Natural killer cell (primary cell): ENCODE results near the gene TEX264. TPM values are rescaled to one million over a fixed set of nuclear protein-coding genes. Genes with fewer than 3 reads are reported as not detected.

Experiments used
- ATAC-seq, 3 donors: fragments of 150-1000 bp in 2 of 3; fragments of 200-7000 bp in 1 of 3; cut with Tn5 transposase; 1 replicate in 1 of 3; 2 replicates in 2 of 3; pipeline ENCODE4 v1.10.0; 2021; ENCODE audit warnings: mild to moderate bottlenecking in 2 of 3, moderate library complexity in 2 of 3
- DNase-seq, 2 donors: peaks; one replicate each; pipeline versions ENCODE4 v3.0.0 to v3.0.0-alpha.2; 2013 to 2021; ENCODE audit warnings: mixed read lengths in 1 of 2
- H3K27ac ChIP-seq: one replicate; pipeline ENCODE4 v1.5.1; 2013; ENCODE audit warnings: mild to moderate bottlenecking, low read length
- H3K27me3 ChIP-seq: one replicate; pipeline ENCODE4 v1.6.1; 2013; ENCODE audit warnings: low read length; ENCODE audit not compliant: control insufficient read depth, insufficient read depth
- H3K36me3 ChIP-seq: one replicate; pipeline ENCODE4 v1.6.1; 2013; ENCODE audit warnings: low read length; ENCODE audit not compliant: control insufficient read depth, insufficient read depth
- H3K4me1 ChIP-seq: one replicate; pipeline ENCODE4 v1.6.1; 2013; ENCODE audit warnings: low read length; ENCODE audit not compliant: control insufficient read depth, insufficient read depth
- H3K4me3 ChIP-seq: one replicate; pipeline ENCODE4 v1.5.1; 2013; ENCODE audit warnings: low read length
- H3K9me3 ChIP-seq: one replicate; pipeline ENCODE4 v1.6.1; 2013; ENCODE audit warnings: low read length; ENCODE audit not compliant: control insufficient read depth, insufficient read depth
- H3K27ac Mint-ChIP-seq, 2 donors: one replicate each; pipeline ENCODE4 v1.8.0; 2022; ENCODE audit warnings: mild to moderate bottlenecking in 2 of 2, mixed read lengths in 2 of 2, moderate library complexity in 1 of 2
- H3K27me3 Mint-ChIP-seq, 2 donors: one replicate each; pipeline ENCODE4 v1.8.0; 2022; ENCODE audit warnings: low read depth in 2 of 2, mixed read lengths in 2 of 2
- H3K36me3 Mint-ChIP-seq: one replicate; pipeline ENCODE4 v1.8.0; 2022; ENCODE audit warnings: mixed read lengths
- H3K4me1 Mint-ChIP-seq, 2 donors: one replicate each; pipeline ENCODE4 v1.8.0; 2022; ENCODE audit warnings: mixed read lengths in 2 of 2
- H3K4me3 Mint-ChIP-seq: one replicate; pipeline ENCODE4 v1.8.0; 2022; ENCODE audit warnings: mild to moderate bottlenecking, moderate library complexity, mixed read lengths
- H3K9me3 Mint-ChIP-seq, 2 donors: one replicate each; pipeline ENCODE4 v1.8.0; 2022; ENCODE audit warnings: mixed read lengths in 2 of 2
- CTCF ChIP-seq: fragments of 200-600 bp; IDR thresholded peaks from one replicate; pipeline ENCODE4 v1.8.0; 2022; ENCODE audit warnings: antibody characterized with exemption
- WGBS: methylation state at CpG from one replicate; pipeline ENCODE4 v1.1.7; 2013; ENCODE audit warnings: missing lambda C conversion rate; ENCODE audit not compliant: insufficient coverage; 5-methylcytosine and 5-hydroxymethylcytosine counted together
- intact Hi-C: fragments of 100-400 bp; cut with micrococcal nuclease; formaldehyde crosslinking; loops from one replicate; pipeline ENCODE4 v1.14.2; 2022
- total RNA-seq, 4 donors: library from RNA; stranded (reverse); fragments of 120-200 nt in 1 of 4; gene quantifications; one replicate each; pipeline versions ENCODE4 v1.2.3 to v1.2.4, GENCODE V29; 2013 to 2022

The TEX264 gene
- total RNA-seq, 3 donors from 2014 or later (not counting 1 experiment from before 2014, with no cell fraction given) = 41.1 to 46.8 (median 45.4) TPM

DNA sequence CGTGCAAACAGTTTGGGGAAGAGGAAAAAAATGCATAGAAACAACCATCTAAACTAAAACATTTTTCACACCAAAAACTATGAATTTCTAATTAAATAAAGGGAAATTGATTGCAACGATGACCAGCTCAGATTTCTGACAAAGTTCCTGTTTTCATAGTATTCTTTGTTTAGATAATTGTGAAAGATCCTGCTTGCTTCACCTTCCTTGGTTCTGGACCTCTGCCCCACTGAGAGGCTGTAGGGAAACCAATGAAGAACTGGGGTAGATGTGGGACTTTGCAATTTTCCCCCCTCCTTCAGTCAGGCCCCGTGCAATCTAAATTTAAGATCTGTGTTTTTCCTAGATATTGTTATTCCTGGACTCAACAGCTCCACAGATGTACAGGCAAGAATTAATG is 13.8 kb upstream of the TEX264 start:
- no peaks in the 10 kb centered on the region for H3K4me1 Mint-ChIP-seq
- Histone ChIP-seq H3K27me3 (no peaks in the 10 kb centered on the region), H3K36me3 (peaks cover 47% of the 10 kb centered on the region), H3K4me3 (no peak overlapping the region), H3K9me3 (no peaks in the 10 kb centered on the region), H3K27ac (no peak overlapping the region), H3K4me1 (no peaks in the 10 kb centered on the region)
- H3K27me3 Mint-ChIP-seq = no peaks in the 10 kb centered on the region
- H3K9me3 Mint-ChIP-seq = no peaks in the 10 kb centered on the region
- 88% methylated on average over 1 of the region's 3 CpGs for WGBS
- ATAC-seq (no peak), DNase-seq (no peak)
- no peak overlapping the region for H3K27ac Mint-ChIP-seq
- no peak overlapping the region for H3K4me3 Mint-ChIP-seq
- intact Hi-C loops = no loop called here
- TF ChIP-seq CTCF = no peak
- peaks cover 31% of the 10 kb centered on the region for H3K36me3 Mint-ChIP-seq

DNA sequence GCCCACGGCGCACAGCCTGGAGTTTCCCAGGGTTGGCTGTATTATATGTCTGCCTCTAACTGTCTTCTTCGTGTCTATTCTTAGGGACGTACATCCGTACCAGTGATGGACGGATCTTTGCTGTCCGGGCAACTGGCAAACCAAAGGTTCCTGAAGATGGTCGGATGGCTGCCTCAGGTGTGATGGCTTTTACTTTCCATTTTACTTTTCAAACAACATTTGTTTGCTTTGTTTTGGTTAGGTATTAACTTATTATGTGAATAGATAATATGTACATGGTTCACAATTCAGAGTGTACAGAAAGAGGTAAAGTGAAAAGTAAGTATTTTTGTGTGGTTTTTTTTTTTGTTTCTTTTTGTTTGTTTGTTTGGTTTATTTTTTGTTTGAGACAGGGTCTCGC is 11.1 kb upstream of the TEX264 start:
- Mint-ChIP-seq H3K27ac (no peak overlapping the region), H3K4me1 (no peaks in the 10 kb centered on the region), H3K9me3 (no peaks in the 10 kb centered on the region), H3K4me3 (no peak overlapping the region), H3K27me3 (no peaks in the 10 kb centered on the region), H3K36me3 (peaks cover 39% of the 10 kb centered on the region)
- ATAC-seq (no peak), DNase-seq (no peak)
- intact Hi-C loops = no loop called here
- Histone ChIP-seq H3K27ac (no peak overlapping the region), H3K9me3 (no peaks in the 10 kb centered on the region), H3K4me3 (no peak overlapping the region), H3K4me1 (no peaks in the 10 kb centered on the region), H3K36me3 (peaks cover 55% of the 10 kb centered on the region), H3K27me3 (no peaks in the 10 kb centered on the region)
- WGBS = 96% methylated on average over 9 of the region's 9 CpGs
- no peak for TF ChIP-seq CTCF

- ATAC-seq = no peak
- Mint-ChIP-seq H3K9me3 (no peaks in the 10 kb centered on the region), H3K4me3 (no peak overlapping the region), H3K36me3 (peaks cover 36% of the 10 kb centered on the region), H3K27ac (no peak overlapping the region), H3K4me1 (no peaks in the 10 kb centered on the region), H3K27me3 (no peaks in the 10 kb centered on the region)
- WGBS = 97% methylated on average over 14 of the region's 14 CpGs
- Histone ChIP-seq H3K27ac (no peak overlapping the region), H3K9me3 (no peaks in the 10 kb centered on the region), H3K4me3 (no peak overlapping the region), H3K36me3 (peaks cover 46% of the 10 kb centered on the region), H3K4me1 (no peaks in the 10 kb centered on the region), H3K27me3 (no peaks in the 10 kb centered on the region)
- no peak for TF ChIP-seq CTCF
- no peak for DNase-seq
- intact Hi-C loops = no loop called here
Observed at GRCh38 chr3:51662456-51662855, 8.6 kb upstream of the TEX264 start.

- Mint-ChIP-seq H3K36me3 (no peaks in the 10 kb centered on the region), H3K9me3 (no peaks in the 10 kb centered on the region), H3K27ac (peak overlapping the region; percentile 87 to 98), H3K4me3 (peak overlapping the region; percentile 79), H3K4me1 (peaks cover 35 to 39% of the 10 kb centered on the region in 2 donors), H3K27me3 (no peaks in the 10 kb centered on the region)
- Histone ChIP-seq H3K27ac (no peak overlapping the region), H3K36me3 (peaks cover under 1% of the 10 kb centered on the region), H3K27me3 (no peaks in the 10 kb centered on the region), H3K4me1 (peaks cover 38% of the 10 kb centered on the region), H3K9me3 (no peaks in the 10 kb centered on the region), H3K4me3 (no peak overlapping the region)
- intact Hi-C loops = loop anchor here (1.0 to 5.0 kb wide), 2 partner anchors 166 to 274 kb away; partner anchors contain the start of genes PARP3 and RRP9
- no peak for TF ChIP-seq CTCF
- no peak for DNase-seq
- WGBS = 93% methylated on average over 1 of the region's 1 CpG
- no peak for ATAC-seq
Observed at GRCh38 chr3:51668756-51669155, 2.3 kb upstream of the TEX264 start.
